Measurements from ENCODE around the gene VRK2.

Gene VRK2

DNA sequence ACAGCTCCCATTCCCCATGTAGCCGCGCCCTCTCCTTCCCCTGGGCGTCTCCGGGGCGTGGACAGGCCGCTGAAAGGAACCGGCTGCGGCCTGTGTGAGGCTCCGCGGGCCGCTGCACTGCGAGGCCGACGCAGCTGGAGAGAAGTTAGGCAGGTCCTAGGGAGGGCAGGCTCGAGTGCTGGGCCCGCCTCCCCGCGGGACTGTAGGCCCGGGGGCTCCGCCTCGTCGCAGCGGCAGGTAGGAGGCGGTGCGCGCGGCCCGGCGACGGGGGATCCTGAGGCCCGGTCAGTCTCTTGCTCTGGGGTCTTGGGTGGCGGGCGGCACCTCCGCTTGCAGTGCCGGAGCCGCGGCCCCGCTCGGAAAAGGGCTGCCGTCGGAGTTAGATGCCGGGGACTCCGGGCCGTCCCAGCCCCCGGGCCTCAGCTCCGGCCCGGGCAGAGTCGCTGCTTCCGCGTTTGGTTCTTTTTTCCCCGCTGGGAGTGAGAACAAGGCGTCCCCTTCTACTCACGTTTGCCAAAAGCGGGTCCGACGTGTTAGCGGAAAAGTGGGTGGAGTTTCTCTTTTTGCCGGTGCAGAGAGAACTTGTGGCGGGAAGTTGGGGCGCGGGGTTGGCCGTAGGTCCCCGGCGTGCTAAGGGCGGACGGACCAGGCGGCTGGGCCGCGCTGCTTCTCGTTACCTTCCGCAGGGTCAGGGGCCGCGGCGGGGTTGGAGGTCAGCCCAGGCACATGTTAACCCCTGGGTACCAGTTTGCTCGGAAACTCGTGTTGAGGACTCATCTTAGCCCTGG lies at the start of gene VRK2:
Gene VRK2 (plus strand): TSS at position 222 of the 788 bp plus-strand sequence. CDS start 2,026 bp downstream, outside the sequence.
- DNase-seq: peak; percentile 82

GRCh38 chr2:58006256-58006951 lies 40.2 kb upstream of the VRK2 start:
- no peak for DNase-seq

- no peak for DNase-seq
Observed at GRCh38 chr2:58006952-58007284, 39.7 kb upstream of the VRK2 start.

GRCh38 chr2:58010599-58010998 lies 36.0 kb upstream of the VRK2 start:
- no peak for DNase-seq

GRCh38 chr2:58019229-58019628 lies 27.4 kb upstream of the VRK2 start:
- DNase-seq: peak; percentile 0

DNA sequence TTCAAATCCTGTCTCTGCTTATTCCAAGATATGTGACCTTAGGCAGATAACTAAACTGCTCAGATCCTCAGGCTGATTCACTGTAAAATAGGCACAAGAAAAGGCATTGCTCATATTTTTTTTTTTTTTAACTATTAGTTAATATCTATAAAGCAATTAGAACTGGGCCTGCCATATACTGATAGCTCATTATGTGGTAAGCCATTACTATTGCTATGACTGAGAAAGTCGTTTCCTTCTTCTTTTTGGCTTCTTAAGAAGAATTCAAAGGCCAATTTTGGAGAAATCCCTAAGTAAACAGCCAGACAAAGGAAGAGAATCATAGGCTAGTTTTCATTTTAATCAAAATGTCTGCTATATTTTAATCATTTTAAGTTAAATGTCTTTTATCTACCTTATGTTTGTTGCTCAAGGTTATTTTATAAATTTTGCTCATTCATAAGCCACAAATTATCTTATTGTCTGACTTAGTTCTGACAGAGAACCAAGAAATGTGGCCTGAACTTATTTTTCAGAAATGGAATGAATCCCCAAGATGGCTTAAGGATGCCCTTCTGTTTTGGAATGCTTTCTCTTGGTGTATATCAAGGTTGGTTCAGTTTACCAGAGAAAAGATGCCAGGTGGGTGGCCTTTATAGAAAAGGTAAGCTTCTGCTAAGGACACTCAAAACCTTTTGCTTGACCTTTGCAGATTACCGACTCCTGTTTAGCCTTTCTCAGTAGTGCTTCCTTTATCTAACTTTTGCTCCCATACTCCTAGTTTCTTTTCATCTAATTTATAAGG lies 21.3 kb upstream of the VRK2 start:
- DNase-seq: no peak

DNA sequence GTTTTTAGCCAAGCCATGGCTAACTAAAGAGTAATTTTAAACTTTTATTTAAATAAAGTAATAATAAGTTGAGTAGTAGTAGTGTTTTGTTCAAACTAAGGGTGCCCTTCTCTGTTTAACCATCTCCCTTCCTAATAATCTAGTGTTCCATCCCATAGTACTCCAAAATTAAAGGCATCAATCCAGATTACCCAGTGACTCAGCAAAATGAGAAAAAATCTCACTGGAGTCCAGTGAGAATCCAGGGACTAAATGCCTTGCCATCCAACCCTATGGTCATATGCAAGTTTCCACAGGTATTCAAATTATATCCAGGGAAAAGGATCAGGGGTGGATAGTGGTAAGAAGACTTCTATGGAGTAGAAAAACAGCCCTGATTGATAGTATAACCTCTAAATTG lies 19.6 kb upstream of the VRK2 start:
- no peak for DNase-seq

DNA sequence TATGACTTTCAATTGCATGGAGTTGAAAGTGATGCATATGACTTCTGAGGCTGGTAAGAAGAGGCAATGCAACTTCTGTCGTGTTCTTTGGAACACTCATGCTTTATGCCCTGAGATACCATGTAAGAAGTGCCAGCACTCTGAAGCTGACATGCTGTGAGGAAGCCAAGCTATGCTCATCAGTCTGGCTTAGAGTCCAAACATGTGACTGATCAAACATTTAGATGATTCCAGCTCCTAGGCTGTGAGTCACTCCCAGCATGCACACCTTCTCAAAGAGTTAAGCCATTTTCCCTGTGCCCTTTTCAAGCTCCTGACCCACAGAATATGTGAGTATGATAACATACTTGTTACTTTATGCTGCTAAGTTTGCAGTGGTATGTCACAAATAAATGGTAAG lies 15.8 kb upstream of the VRK2 start:
- no peak for DNase-seq

GRCh38 chr2:58032016-58032763 lies 14.4 kb upstream of the VRK2 start:
- DNase-seq: peak; percentile 79

DNA sequence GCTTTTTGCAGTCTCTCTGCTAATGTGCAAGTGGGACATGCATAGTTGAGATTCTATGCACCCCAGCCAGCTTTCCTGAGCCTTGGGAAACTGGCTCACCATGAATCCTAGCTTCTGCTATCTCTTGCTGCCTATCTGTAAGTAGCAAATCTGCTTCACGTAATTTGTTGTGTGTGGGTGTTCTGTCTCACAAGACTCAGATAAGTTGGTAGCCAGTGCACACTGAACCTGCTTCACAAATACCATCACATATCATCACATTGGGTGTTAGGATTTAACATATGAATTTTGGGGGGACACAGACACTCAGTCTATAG lies 13.9 kb upstream of the VRK2 start:
- no peak for DNase-seq

DNA sequence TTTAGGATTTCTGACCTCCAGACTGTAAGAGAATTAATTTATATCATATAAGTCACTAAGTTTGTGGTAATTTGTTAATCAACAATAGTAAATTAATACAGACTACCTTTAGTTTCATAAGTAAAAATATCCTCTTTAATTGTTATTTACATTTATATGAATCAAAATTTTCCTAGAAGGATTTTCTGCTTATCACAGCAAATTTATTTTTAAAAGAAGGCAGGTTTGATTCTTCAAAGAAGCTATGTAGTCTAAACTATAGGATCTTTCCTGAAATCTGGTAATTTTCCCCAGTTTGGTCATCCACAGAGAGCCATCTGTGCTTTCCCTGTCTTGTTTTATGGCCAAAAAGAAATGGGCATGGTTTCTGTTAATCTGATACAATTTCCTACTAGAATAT lies 13.1 kb upstream of the VRK2 start:
- no peak for DNase-seq

DNA sequence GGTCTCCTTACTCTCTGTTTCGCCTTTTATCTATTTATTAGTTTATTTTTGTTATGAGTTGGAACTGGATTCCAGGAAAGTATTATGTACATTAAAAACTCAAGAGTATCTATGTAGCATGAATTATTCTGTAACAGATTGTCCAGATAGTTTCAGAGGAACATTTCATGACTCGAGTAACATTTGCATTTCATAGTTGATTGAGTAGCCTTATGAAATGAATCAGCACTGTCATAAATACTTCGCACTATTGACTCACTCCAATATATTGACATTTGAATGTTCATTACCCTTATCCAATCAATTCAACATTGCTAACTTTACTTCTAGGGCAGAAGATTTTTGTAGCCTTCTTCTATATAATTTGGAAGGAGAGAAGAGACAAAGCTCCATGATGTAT lies 11.3 kb upstream of the VRK2 start:
- no peak for DNase-seq

GRCh38 chr2:58039170-58039611 lies 7.4 kb upstream of the VRK2 start:
- DNase-seq: peak; percentile 79

- peak; percentile 24 for DNase-seq
Observed at GRCh38 chr2:58042486-58042970, 4.1 kb upstream of the VRK2 start.

- no peak for DNase-seq
Observed at GRCh38 chr2:58044145-58044544, 2.5 kb upstream of the VRK2 start.

DNA sequence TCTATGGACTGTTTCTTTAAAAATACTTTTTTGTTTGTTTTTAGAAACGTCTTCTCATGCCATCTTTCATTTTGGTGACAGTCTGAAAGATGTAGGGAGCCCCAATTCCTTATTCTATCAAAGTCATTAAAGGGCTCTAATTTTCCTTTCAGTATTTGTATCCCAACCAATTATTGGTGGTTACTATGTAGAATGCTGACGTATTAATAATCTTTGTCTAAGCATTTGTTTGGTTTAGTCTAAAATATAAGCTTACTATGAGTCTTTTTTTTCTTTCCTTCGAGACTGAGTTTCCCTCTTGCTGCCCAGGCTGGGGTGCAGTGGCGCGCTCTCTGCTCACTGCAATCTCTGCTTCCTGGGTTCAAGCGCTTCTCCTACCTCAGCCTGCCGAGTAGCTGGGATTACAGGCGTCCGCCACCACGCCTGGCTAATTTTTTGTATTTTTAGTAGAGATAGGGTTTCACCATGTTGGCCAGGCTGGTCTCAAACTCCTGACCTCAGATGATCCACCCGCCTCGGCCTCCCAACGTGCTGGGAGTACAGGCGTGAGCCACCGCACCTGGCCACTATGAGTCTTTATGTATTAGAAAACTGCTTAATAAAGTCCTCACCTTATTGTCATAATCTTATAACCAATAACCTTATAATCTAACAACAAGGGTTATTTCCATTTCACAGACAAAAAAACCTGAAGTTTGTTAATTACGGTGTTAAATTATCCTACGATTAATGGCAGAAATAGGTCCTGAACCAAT lies 849 bp upstream of the VRK2 start:
- no peak for DNase-seq

- DNase-seq: no peak
Observed at GRCh38 chr2:58046335-58046584, 346 bp upstream of the VRK2 start.

GRCh38 chr2:58047373-58047935 lies 848 bp downstream of the VRK2 start:
- DNase-seq: no peak

GRCh38 chr2:58047961-58048360 lies 1.4 kb downstream of the VRK2 start:
- no peak for DNase-seq

DNA sequence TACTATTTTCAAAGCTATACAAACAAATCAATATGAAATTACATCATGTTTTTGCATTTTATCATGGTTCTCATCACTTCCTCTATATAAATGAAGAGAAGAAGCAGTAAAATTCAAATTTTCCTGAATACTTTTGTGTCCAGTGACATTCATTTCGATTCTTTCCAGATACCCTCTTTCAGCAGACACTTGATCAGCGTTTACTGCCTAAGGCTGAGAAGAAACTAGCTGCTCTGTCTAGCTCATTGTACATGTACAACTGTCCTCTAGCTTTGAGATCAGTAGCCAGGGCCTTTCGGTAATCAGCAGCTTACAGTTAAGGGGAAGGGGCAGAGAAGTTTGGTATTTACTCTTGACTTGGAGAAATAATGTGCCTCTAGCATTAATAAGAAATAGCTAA lies 4.8 kb downstream of the VRK2 start:
- DNase-seq: no peak

DNA sequence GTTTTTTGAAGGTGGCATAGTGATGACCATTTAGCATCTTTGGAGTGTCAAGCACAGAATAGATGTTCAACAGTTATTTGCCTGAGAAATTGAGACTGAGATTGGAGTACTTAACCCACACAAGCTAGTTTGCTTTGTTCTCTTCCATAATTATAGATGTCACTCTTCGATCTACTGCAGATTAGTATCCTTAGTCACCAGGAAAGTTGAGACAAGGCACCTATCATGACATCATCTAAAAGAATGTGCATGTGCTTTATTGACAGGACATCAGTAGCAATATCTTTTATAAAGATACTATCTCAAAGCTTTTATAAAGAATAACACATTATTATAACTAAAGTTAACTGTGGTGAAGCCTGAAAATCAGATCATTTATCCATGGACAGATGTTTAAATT lies 6.4 kb downstream of the VRK2 start:
- no peak for DNase-seq

DNA sequence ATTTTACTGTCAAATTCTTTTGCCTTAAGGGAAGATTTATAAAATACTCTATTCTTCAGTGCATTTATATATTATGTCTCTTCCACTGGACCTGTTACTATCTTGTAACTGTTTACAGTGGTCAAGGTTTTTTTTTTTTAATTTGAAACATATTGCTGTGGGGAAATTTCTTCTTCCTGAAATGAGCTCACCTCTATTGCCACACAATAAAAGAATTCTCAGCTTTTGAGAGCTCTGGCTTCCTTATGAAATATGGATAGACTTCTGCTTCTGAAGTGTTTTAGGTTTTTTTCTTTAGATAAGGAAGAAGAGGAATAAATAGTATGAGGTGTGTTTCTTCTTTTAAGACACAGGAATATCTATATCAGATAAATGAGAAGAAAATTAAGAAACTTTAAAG lies 7.7 kb downstream of the VRK2 start:
- peak; percentile 17 for DNase-seq
